Renal cortical epithelial cell (primary cell): Measurements from ENCODE around the gene SPC25. TPM values are rescaled to one million over a fixed set of nuclear protein-coding genes. Genes with fewer than 3 reads are reported as not detected.

ENCODE experiments used
- DNase-seq: peaks from one replicate; pipeline ENCODE4 v3.0.0-alpha.2; 2011; ENCODE audit warnings: low read depth
- total RNA-seq: library from RNA; depleted of rRNA; stranded (reverse); fragments of >200 nt; gene quantifications from 2 replicates; pipeline ENCODE4 v1.2.3, GENCODE V29; 2014

Gene SPC25
- total RNA-seq, 1 donor from 2014 or later, result 0.60 TPM

DNA sequence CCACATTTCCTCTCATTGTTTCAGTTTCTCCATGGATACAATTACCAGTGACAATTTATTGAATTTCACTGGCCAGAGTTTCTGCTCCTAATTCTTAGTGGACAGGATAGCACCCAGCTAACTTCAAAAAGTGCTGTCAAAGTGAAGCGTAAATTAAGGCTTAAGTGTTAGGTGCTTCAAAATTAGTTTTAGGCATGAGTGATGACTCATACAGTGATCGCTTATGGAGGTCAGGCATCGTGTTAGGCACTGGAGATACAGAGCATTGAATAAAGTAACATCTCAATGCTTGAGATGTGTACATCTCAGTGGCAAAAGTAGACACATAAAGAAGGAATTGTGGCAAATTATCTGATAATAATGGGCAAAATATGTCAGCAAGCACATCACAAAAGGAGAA is 47.0 kb downstream of the SPC25 start:
- no peak for DNase-seq

GRCh38 chr2:168841445-168841844 is 48.8 kb downstream of the SPC25 start:
- DNase-seq, result no peak

- no peak for DNase-seq
Measured at GRCh38 chr2:168835969-168836368, 54.3 kb downstream of the SPC25 start.

- no peak for DNase-seq
Measured at GRCh38 chr2:168831662-168832061, 58.6 kb downstream of the SPC25 start.

DNA sequence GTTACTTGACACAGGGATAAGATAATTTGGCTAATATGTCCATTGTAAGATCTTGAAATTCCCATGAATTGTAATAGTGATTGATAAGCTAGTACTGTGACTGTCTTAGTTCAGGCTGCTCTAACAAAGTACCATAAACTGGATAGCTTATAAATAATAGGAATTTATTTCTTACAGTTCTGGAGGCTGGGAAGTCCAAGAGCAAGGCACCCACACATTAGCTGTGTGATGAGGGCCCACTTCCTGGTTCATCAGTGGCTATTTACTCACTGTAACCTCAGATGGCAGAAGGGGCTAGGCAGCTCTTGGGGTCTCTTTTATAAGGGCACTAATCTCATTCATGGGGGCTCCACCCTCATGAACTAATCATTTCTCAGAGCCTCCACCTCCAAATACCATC is 59.3 kb downstream of the SPC25 start:
- DNase-seq, result no peak

- DNase-seq, result no peak
Measured at GRCh38 chr2:168825126-168825525, 65.1 kb downstream of the SPC25 start.

DNA sequence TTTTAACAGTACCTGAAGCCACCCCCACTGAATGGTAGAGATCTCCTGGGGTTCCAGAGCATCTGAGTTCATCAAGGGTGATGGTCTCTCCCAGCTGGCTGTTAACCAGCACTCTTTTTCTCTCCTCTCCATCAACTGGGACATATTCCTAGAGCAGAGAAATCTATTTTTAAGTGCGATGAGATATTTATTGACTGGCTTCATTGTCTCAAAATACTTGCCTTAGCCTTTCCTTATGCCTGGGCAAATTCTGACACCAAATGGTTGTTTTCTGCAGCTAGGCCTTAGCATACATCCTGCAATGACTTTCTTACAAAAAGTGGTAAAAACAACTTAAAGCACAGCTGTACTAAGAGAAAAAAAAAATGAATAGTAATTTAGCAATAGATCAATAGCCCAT is 68.2 kb downstream of the SPC25 start:
- no peak for DNase-seq

GRCh38 chr2:168821577-168821976 is 68.7 kb downstream of the SPC25 start:
- DNase-seq, result no peak

Other genes with a start within 250 kb of the SPC25 start
- 3.1 and 6.6 TPM in 2 replicates for gene NOSTRIN, start 87.8 kb downstream of the SPC25 start, total RNA-seq
- not detected in 2 replicates for gene G6PC2, start 10.9 kb upstream of the SPC25 start, total RNA-seq
- gene ABCB11, start 140.9 kb upstream of the SPC25 start, total RNA-seq, result not detected in 2 replicates
- gene DHRS9, start 179.1 kb upstream of the SPC25 start, total RNA-seq, result 0.52 TPM in 1 of 2 replicates, not detected in the other